Adrenal gland (tissue), 5 donors: Measurements from ENCODE around the gene SAMD13.

Experiments
- POLR2A ChIP-seq, 2 donors: fragments of 450-650 bp; IDR thresholded peaks; one replicate each; pipeline ENCODE4 v1.6.1; 2017; ENCODE audit warnings: antibody characterized with exemption in 2 of 2, mild to moderate bottlenecking in 2 of 2, moderate library complexity in 1 of 2
- TF ChIP-seq, protein P1 (sequence below), 6 experiments: fragments of 450-650 bp in 4 of 6; fragments of 200-600 bp in 2 of 6; sonication (generic) in 1 of 6; IDR thresholded peaks; 1 replicate in 5 of 6; 2 replicates in 1 of 6; pipeline versions ENCODE4 v1.5.1 to v1.8.0; 2016 to 2021; ENCODE audit warnings: antibody characterized with exemption in 6 of 6, mild to moderate bottlenecking in 2 of 6, moderate library complexity in 1 of 6
- donor health status: DM: no; HTN: no; CAD: no.

GRCh38 chr1:84347271-84347931 lies 45.9 kb downstream of the SAMD13 start:
- TF ChIP-seq, protein P1, sequence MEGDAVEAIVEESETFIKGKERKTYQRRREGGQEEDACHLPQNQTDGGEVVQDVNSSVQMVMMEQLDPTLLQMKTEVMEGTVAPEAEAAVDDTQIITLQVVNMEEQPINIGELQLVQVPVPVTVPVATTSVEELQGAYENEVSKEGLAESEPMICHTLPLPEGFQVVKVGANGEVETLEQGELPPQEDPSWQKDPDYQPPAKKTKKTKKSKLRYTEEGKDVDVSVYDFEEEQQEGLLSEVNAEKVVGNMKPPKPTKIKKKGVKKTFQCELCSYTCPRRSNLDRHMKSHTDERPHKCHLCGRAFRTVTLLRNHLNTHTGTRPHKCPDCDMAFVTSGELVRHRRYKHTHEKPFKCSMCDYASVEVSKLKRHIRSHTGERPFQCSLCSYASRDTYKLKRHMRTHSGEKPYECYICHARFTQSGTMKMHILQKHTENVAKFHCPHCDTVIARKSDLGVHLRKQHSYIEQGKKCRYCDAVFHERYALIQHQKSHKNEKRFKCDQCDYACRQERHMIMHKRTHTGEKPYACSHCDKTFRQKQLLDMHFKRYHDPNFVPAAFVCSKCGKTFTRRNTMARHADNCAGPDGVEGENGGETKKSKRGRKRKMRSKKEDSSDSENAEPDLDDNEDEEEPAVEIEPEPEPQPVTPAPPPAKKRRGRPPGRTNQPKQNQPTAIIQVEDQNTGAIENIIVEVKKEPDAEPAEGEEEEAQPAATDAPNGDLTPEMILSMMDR (IDR thresholded peaks at IDR 0.05), result no peak
- TF ChIP-seq POLR2A (IDR thresholded peaks at IDR 0.05), result no peak
